Mesenchymal stem cell (in vitro differentiated cells and primary cell): ENCODE data around the gene ZNF148.

ENCODE experiments used
- DNase-seq: peaks from one replicate; pipeline ENCODE4 v3.0.0-alpha.2; 2013
- H2AFZ ChIP-seq: one replicate; pipeline ENCODE4 v1.6.1; 2013; ENCODE audit warnings: low read depth, mild to moderate bottlenecking, control low read depth, inconsistent platforms, low read length, moderate library complexity
- H2AK5ac ChIP-seq: 2 replicates; pipeline ENCODE4 v1.6.1; 2013; ENCODE audit warnings: low read length, moderate library complexity, mild to moderate bottlenecking, inconsistent platforms; ENCODE audit not compliant: severe bottlenecking
- H2BK120ac ChIP-seq: one replicate; pipeline ENCODE4 v1.6.1; 2013; ENCODE audit warnings: low read depth, mild to moderate bottlenecking, inconsistent platforms, low read length, moderate library complexity
- H2BK12ac ChIP-seq, 2 experiments: one replicate each; pipeline ENCODE4 v1.6.1; 2013; ENCODE audit warnings: inconsistent platforms in 2 of 2, low read length in 2 of 2, mild to moderate bottlenecking in 2 of 2, moderate library complexity in 2 of 2, control low read depth in 1 of 2
- H2BK15ac ChIP-seq: one replicate; pipeline ENCODE4 v1.6.1; 2013; ENCODE audit warnings: mild to moderate bottlenecking, low read depth, inconsistent platforms; ENCODE audit not compliant: poor library complexity, severe bottlenecking
- H2BK5ac ChIP-seq: 2 replicates; pipeline ENCODE4 v1.6.1; 2013; ENCODE audit warnings: low read depth, mild to moderate bottlenecking, low read length, control low read depth, inconsistent platforms; ENCODE audit not compliant: poor library complexity, severe bottlenecking
- H3K14ac ChIP-seq, 2 experiments: one replicate each; pipeline ENCODE4 v1.6.1; 2013; ENCODE audit warnings: inconsistent platforms in 2 of 2, low read length in 2 of 2, control low read depth in 1 of 2, mild to moderate bottlenecking in 1 of 2, moderate library complexity in 1 of 2
- H3K18ac ChIP-seq, 2 experiments: one replicate each; pipeline ENCODE4 v1.6.1; 2013; ENCODE audit warnings: inconsistent platforms in 2 of 2, low read length in 2 of 2, control low read depth in 1 of 2, low read depth in 1 of 2, mild to moderate bottlenecking in 1 of 2
- H3K23ac ChIP-seq, 2 experiments: one replicate each; pipeline ENCODE4 v1.6.1; 2013; ENCODE audit warnings: inconsistent platforms in 2 of 2, low read length in 2 of 2, mild to moderate bottlenecking in 2 of 2, moderate library complexity in 2 of 2, control low read depth in 1 of 2
- H3K27ac ChIP-seq: 2 replicates; pipeline ENCODE4 v1.5.1; 2013; ENCODE audit warnings: mild to moderate bottlenecking, moderate library complexity, low read length, control low read depth, inconsistent platforms; ENCODE audit not compliant: poor library complexity, severe bottlenecking
- H3K27me3 ChIP-seq, 2 experiments: 2 replicates each; pipeline versions ENCODE4 v1.6.1 to v1.7.0; 2013; ENCODE audit warnings: low read length in 2 of 2, mild to moderate bottlenecking in 2 of 2, moderate library complexity in 2 of 2, control low read depth in 1 of 2, inconsistent platforms in 1 of 2; ENCODE audit not compliant: control insufficient read depth in 1 of 2, insufficient read depth in 1 of 2
- H3K36me3 ChIP-seq, 2 experiments: 2 replicates each; pipeline versions ENCODE4 v1.6.1 to v1.7.0; 2013; ENCODE audit warnings: low read length in 2 of 2, control low read depth in 1 of 2, inconsistent platforms in 1 of 2, low read depth in 1 of 2, mild to moderate bottlenecking in 1 of 2; ENCODE audit not compliant: insufficient read depth in 2 of 2, control insufficient read depth in 1 of 2
- H3K4ac ChIP-seq, 2 experiments: one replicate each; pipeline ENCODE4 v1.6.1; 2013; ENCODE audit warnings: inconsistent platforms in 2 of 2, low read length in 2 of 2, mild to moderate bottlenecking in 2 of 2, moderate library complexity in 2 of 2, control low read depth in 1 of 2, low read depth in 1 of 2
- H3K4me1 ChIP-seq: 2 replicates; pipeline ENCODE4 v1.6.1; 2013; ENCODE audit warnings: low read depth, low read length, control low read depth; ENCODE audit not compliant: control insufficient read depth, insufficient read depth
- H3K4me2 ChIP-seq: 2 replicates; pipeline ENCODE4 v1.6.1; 2013; ENCODE audit warnings: low read length, mild to moderate bottlenecking, inconsistent platforms; ENCODE audit not compliant: poor library complexity, severe bottlenecking
- H3K4me3 ChIP-seq, 2 experiments: 2 replicates each; pipeline versions ENCODE4 v1.5.1 to v1.7.0; 2013; ENCODE audit warnings: low read length in 2 of 2, mild to moderate bottlenecking in 2 of 2, control low read depth in 1 of 2, low read depth in 1 of 2; ENCODE audit not compliant: insufficient read depth in 1 of 2
- H3K79me1 ChIP-seq: replicated peaks from 2 replicates; pipeline ENCODE4 v1.6.1; 2013; ENCODE audit warnings: mild to moderate bottlenecking, control low read depth, low read length, inconsistent platforms; ENCODE audit not compliant: poor library complexity, severe bottlenecking
- H3K9ac ChIP-seq: 2 replicates; pipeline ENCODE4 v1.7.0; 2013; ENCODE audit warnings: mild to moderate bottlenecking, low read length, moderate library complexity
- H3K9me3 ChIP-seq: 2 replicates; pipeline ENCODE4 v1.7.0; 2013; ENCODE audit warnings: mild to moderate bottlenecking, low read length; ENCODE audit not compliant: control insufficient read depth
- H4K8ac ChIP-seq: one replicate; pipeline ENCODE4 v1.6.1; 2013; ENCODE audit warnings: inconsistent platforms, mild to moderate bottlenecking, low read length, moderate library complexity
- H4K91ac ChIP-seq: one replicate; pipeline ENCODE4 v1.6.1; 2013; ENCODE audit warnings: mild to moderate bottlenecking, low read length, inconsistent platforms
- whole genome bisulfite sequencing: methylation state at CpG from one replicate; pipeline ENCODE4 v1.1.7; 2013; ENCODE audit warnings: mixed read lengths; 5-methylcytosine and 5-hydroxymethylcytosine counted together

The ZNF148 gene

GRCh38 chr3:125186261-125186787 is 188.8 kb downstream of the ZNF148 start:
- Histone ChIP-seq H3K27ac (no peak overlapping the region), H3K27me3 (no peaks in the 10 kb centered on the region), H2BK120ac (no peak overlapping the region), H3K9ac (peak overlapping the region; percentile 60), H2AFZ (no peak overlapping the region), H2AK5ac (no peak overlapping the region), H3K18ac (no peak overlapping the region), H3K23ac (no peak overlapping the region), H3K79me1 (no peaks in the 10 kb centered on the region), H3K4me3 (peak overlapping the region in 1 of 2 experiments; percentile 5), H3K4ac (no peak overlapping the region), H3K4me2 (no peak overlapping the region), H2BK15ac (no peak overlapping the region), H2BK5ac (no peak overlapping the region), H4K91ac (no peak overlapping the region), H4K8ac (no peak overlapping the region), H3K4me1 (peaks cover 3% of the 10 kb centered on the region), H3K14ac (no peak overlapping the region), H2BK12ac (no peak overlapping the region), H3K9me3 (no peaks in the 10 kb centered on the region), H3K36me3 (peaks cover 0 to 32% of the 10 kb centered on the region in 2 experiments)
- peak; percentile 50 for DNase-seq
- WGBS = 54% methylated on average over 10 of the region's 10 CpGs

GRCh38 chr3:125185805-125186204 is 189.3 kb downstream of the ZNF148 start:
- Histone ChIP-seq H3K27me3 (no peaks in the 10 kb centered on the region), H3K9me3 (no peaks in the 10 kb centered on the region), H3K18ac (peak overlapping the region; percentile 13 to 17), H4K8ac (no peak overlapping the region), H3K4me3 (no peak overlapping the region), H2BK120ac (no peak overlapping the region), H2BK5ac (no peak overlapping the region), H2AFZ (no peak overlapping the region), H3K27ac (no peak overlapping the region), H3K4ac (no peak overlapping the region), H3K4me1 (peaks cover 3% of the 10 kb centered on the region), H3K79me1 (no peaks in the 10 kb centered on the region), H2AK5ac (no peak overlapping the region), H4K91ac (no peak overlapping the region), H3K36me3 (peaks cover 0 to 32% of the 10 kb centered on the region in 2 experiments), H3K23ac (no peak overlapping the region), H3K9ac (no peak overlapping the region), H3K4me2 (no peak overlapping the region), H3K14ac (no peak overlapping the region), H2BK12ac (no peak overlapping the region), H2BK15ac (no peak overlapping the region)
- no CpG with 5 or more reads among the region's 3 CpGs for WGBS
- no peak for DNase-seq

GRCh38 chr3:125179884-125180240 is 195.3 kb downstream of the ZNF148 start:
- WGBS = 100% methylated on average over 1 of the region's 1 CpG
- no peak overlapping the region for H4K8ac ChIP-seq

GRCh38 chr3:125179143-125179883 is 195.8 kb downstream of the ZNF148 start:
- no CpG with 5 or more reads among the region's 3 CpGs for WGBS
- Histone ChIP-seq H3K23ac (no peak overlapping the region), H3K79me1 (peaks cover 3% of the 10 kb centered on the region), H3K4ac (no peak overlapping the region), H2AK5ac (no peak overlapping the region), H3K4me1 (peaks cover 2% of the 10 kb centered on the region), H3K9ac (no peak overlapping the region), H2BK120ac (no peak overlapping the region), H3K27ac (no peak overlapping the region), H2BK12ac (no peak overlapping the region), H3K27me3 (no peaks in the 10 kb centered on the region), H2BK5ac (no peak overlapping the region), H4K8ac (no peak overlapping the region), H3K14ac (no peak overlapping the region), H4K91ac (no peak overlapping the region), H2AFZ (no peak overlapping the region), H3K9me3 (peaks cover under 1% of the 10 kb centered on the region), H2BK15ac (no peak overlapping the region), H3K4me3 (no peak overlapping the region), H3K18ac (no peak overlapping the region), H3K4me2 (no peak overlapping the region), H3K36me3 (peaks cover 0 to 7% of the 10 kb centered on the region in 2 experiments)
- no peak for DNase-seq

More at GRCh38 chr3:125179884-125180240, 195.3 kb downstream of the ZNF148 start:
- Histone ChIP-seq H2BK5ac (no peak overlapping the region), H3K79me1 (peaks cover 3% of the 10 kb centered on the region), H2BK12ac (no peak overlapping the region), H3K27ac (no peak overlapping the region), H2AK5ac (no peak overlapping the region), H3K4me1 (peaks cover 2% of the 10 kb centered on the region), H3K23ac (no peak overlapping the region), H4K91ac (no peak overlapping the region), H3K27me3 (no peaks in the 10 kb centered on the region), H3K36me3 (peaks cover 0 to 7% of the 10 kb centered on the region in 2 experiments), H3K18ac (no peak overlapping the region), H3K4me3 (no peak overlapping the region), H3K9me3 (no peaks in the 10 kb centered on the region), H3K4ac (no peak overlapping the region), H2BK120ac (no peak overlapping the region), H2BK15ac (no peak overlapping the region), H3K14ac (no peak overlapping the region), H3K4me2 (no peak overlapping the region), H2AFZ (no peak overlapping the region), H3K9ac (no peak overlapping the region)
- no peak for DNase-seq
